ENCODE measurements around the gene ENOSF1. TPM values are rescaled to one million over a fixed set of nuclear protein-coding genes. Genes with fewer than 3 reads are reported as not detected.

The ENOSF1 gene
- total and polyA plus RNA-seq, 2 of the 13 experiments (the other 11 are each of a cell fraction or from before 2014, with no cell fraction given) = 37.6 to 40.1 TPM

DNA sequence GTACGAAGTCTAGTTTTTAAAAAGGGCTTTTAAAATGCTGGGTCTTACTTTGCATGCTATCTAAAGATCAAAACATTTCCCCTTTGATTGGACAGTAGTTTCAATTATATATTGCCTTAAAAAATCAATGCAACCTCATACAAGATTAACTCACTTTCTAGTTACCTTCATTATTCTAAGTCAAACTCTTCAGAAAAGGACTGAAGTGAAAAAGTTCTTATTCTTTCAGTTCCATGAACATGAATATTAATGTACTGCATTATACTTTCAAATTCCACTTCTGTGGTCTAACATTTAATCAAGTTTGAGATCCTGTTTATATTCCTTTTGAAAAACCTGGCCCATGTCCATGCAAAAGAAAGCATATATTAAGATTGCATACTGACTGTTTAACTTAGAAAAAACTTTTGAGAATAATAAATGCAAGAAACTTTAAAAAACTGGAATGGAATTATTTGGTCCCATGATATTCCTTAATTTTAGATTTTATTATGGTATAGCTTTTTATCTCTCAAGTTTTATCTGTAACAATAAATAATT, 11.2 kb upstream of the ENOSF1 start:
- Histone ChIP-seq H3K4me1 (ENCODE audit: insufficient read depth, low read length) (no peaks in the 10 kb centered on the region), H3K4me2 (ENCODE audit: low read depth, low read length) (no peak overlapping the region), H4K20me1 (ENCODE audit: insufficient read depth, low read length) (no peaks in the 10 kb centered on the region), H3K36me3 (replicated peaks in 1 of 2; ENCODE audit: control insufficient read depth in 1 of 2, insufficient read depth in 2 of 2, low read length in 2 of 2) (peaks cover 0 to 10% of the 10 kb centered on the region in 2 experiments; a peak in 1 of 5 replicates), H3K27me3 (ENCODE audit: control insufficient read depth in 1 of 2, insufficient read depth in 2 of 2, low read length in 2 of 2) (no peaks in the 10 kb centered on the region), H2AFZ (ENCODE audit: low read length) (no peak overlapping the region), H3K27ac (ENCODE audit: extremely low read length, insufficient read depth, low read length) (no peak overlapping the region), H3K9ac (ENCODE audit: insufficient read depth, low read depth, low read length) (no peak overlapping the region), H3K79me2 (ENCODE audit: insufficient read depth, low read length) (no peaks in the 10 kb centered on the region), H3K4me3 (replicated peaks in 1 of 3; ENCODE audit: insufficient read depth in 1 of 3, low read depth in 2 of 3, low read length in 3 of 3) (no peak overlapping the region), H3K9me3 (ENCODE audit: low read length) (no peaks in the 10 kb centered on the region)
- no peak for ATAC-seq
- ChIA-PET POLR2A (no interaction called here), CTCF (ENCODE audit: low intra/inter-chr PET ratio, low total read pairs) (no interaction called here)
- in situ Hi-C loops (cut with HindIII; ENCODE audit: extremely low pct_ligation_motif_present, low pct_unique_long_range_greater_than_20kb) = no loop called here
- intact Hi-C loops (cut with micrococcal nuclease; ENCODE audit: unreplicated experiment) = no loop called here
- DNase-seq (ENCODE audit: low spot score) = no peak
- FAIRE-seq = no peak
- WGBS (ENCODE audit: low lambda C conversion rate) = 100% methylated on average over 1 of the region's 1 CpG
- BruUV-seq (replicated peaks) = no TSS peak
- no peak for TF ChIP-seq RXRA (CRISPR knock-in tag; IDR thresholded peaks at IDR 0.05)
- no peak for TF ChIP-seq SNAI1 (CRISPR knock-in tag; IDR thresholded peaks at IDR 0.05; ENCODE audit: borderline replicate concordance)
- TF ChIP-seq MEIS1 (CRISPR knock-in tag; IDR thresholded peaks at IDR 0.05; ENCODE audit: borderline replicate concordance) = no peak
- no peak for TF ChIP-seq GFI1 (CRISPR knock-in tag; IDR thresholded peaks at IDR 0.05; ENCODE audit: borderline replicate concordance)
- TF ChIP-seq ZNF577 (CRISPR knock-in tag; IDR thresholded peaks at IDR 0.05; ENCODE audit: borderline replicate concordance, low read depth) = no peak
- TF ChIP-seq TAF1 (CRISPR knock-in tag; IDR thresholded peaks at IDR 0.05) = no peak
- TF ChIP-seq REL (CRISPR knock-in tag; conservative IDR thresholded peaks at IDR 0.05) = no peak
- TF ChIP-seq POGZ (CRISPR knock-in tag; IDR thresholded peaks at IDR 0.05) = no peak
- TF ChIP-seq, protein P1, sequence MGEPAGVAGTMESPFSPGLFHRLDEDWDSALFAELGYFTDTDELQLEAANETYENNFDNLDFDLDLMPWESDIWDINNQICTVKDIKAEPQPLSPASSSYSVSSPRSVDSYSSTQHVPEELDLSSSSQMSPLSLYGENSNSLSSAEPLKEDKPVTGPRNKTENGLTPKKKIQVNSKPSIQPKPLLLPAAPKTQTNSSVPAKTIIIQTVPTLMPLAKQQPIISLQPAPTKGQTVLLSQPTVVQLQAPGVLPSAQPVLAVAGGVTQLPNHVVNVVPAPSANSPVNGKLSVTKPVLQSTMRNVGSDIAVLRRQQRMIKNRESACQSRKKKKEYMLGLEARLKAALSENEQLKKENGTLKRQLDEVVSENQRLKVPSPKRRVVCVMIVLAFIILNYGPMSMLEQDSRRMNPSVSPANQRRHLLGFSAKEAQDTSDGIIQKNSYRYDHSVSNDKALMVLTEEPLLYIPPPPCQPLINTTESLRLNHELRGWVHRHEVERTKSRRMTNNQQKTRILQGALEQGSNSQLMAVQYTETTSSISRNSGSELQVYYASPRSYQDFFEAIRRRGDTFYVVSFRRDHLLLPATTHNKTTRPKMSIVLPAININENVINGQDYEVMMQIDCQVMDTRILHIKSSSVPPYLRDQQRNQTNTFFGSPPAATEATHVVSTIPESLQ (CRISPR knock-in tag; conservative IDR thresholded peaks at IDR 0.05) = no peak
- no peak for TF ChIP-seq MLLT10 (CRISPR knock-in tag; IDR thresholded peaks at IDR 0.05)
- TF ChIP-seq ZSCAN20 (CRISPR knock-in tag; IDR thresholded peaks at IDR 0.05; ENCODE audit: borderline replicate concordance) = no peak
- TF ChIP-seq, protein P2, sequence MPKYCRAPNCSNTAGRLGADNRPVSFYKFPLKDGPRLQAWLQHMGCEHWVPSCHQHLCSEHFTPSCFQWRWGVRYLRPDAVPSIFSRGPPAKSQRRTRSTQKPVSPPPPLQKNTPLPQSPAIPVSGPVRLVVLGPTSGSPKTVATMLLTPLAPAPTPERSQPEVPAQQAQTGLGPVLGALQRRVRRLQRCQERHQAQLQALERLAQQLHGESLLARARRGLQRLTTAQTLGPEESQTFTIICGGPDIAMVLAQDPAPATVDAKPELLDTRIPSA (CRISPR knock-in tag; IDR thresholded peaks at IDR 0.05; ENCODE audit: borderline replicate concordance) = no peak
- no peak for TF ChIP-seq ZNF776 (CRISPR knock-in tag; IDR thresholded peaks at IDR 0.05)
- no peak for TF ChIP-seq ZC3H13 (CRISPR knock-in tag; IDR thresholded peaks at IDR 0.05)
- TF ChIP-seq NR2F1 (CRISPR knock-in tag; IDR thresholded peaks at IDR 0.05) = no peak
- no peak for TF ChIP-seq ZNF564 (CRISPR knock-in tag; IDR thresholded peaks at IDR 0.05)
- no peak for TF ChIP-seq NKX3-1 (CRISPR knock-in tag; IDR thresholded peaks at IDR 0.05)
- no peak for TF ChIP-seq SKIL (CRISPR knock-in tag; IDR thresholded peaks at IDR 0.05; ENCODE audit: borderline replicate concordance)
- no peak for TF ChIP-seq ZUFSP (CRISPR knock-in tag; IDR thresholded peaks at IDR 0.05; ENCODE audit: borderline replicate concordance)
- TF ChIP-seq MAFF (IDR thresholded peaks at IDR 0.05; ENCODE audit: low read depth, low read length) = no peak

Data from HepG2 (cell line).